ENCODE data around the gene AATK. TPM values are rescaled to one million over a fixed set of nuclear protein-coding genes. Genes with fewer than 3 reads are reported as not detected.

The AATK gene
- total RNA-seq, 1 experiment from 2014 or later: 4.4 TPM

DNA sequence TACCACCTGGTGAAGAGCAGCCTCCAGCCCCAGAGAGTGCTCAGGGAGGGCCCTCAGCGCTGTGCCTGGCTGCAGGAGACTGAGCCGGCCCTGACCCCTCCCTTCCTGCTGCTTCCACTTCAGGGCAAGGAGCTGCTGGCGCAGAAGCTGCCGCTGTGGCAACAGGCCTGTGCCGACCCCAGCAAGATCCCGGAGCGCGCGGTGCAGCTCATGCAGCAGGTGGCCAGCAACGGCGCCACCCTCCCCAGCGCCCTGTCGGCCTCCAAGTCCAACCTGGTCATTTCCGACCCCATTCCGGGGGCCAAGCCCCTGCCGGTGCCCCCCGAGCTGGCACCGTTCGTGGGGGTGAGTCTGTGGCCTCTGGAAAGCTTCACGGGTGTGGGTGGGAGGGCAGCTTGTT lies 62.6 kb downstream of the AATK start:
- TF ChIP-seq RAD21 (IDR thresholded peaks at IDR 0.05; ENCODE audit: low read depth): no peak
- H3K9me2 ChIP-seq (ENCODE audit: insufficient read depth): no peaks in the 10 kb centered on the region
- RAD21 ChIA-PET (ENCODE audit: low non-redundant PET in 1 of 2, low total read pairs in 2 of 2, uncharacterized antibody in 2 of 2, unreplicated experiment in 2 of 2): no interaction called here
- H3K4me3 ChIP-seq (replicated peaks in 1 of 2; ENCODE audit: low read depth in 1 of 2, low read length in 2 of 2): no peak overlapping the region
- H3K9ac ChIP-seq (ENCODE audit: low read length): no peak overlapping the region
- no peak overlapping the region for H2AFZ ChIP-seq (ENCODE audit: low read depth, low read length, poor library complexity, severe bottlenecking)
- CTCF ChIA-PET: interaction anchor here (1.1 kb wide), 1 partner anchor 8 kb away, joined by 4 read pairs; no protein-coding TSS in a partner anchor
- no peak for DNase-seq (ENCODE audit: low read depth, low spot score)
- intact Hi-C loops (cut with micrococcal nuclease): no loop called here
- no peak overlapping the region for H3K4me2 ChIP-seq (ENCODE audit: low read length)
- H3K27ac ChIP-seq (ENCODE audit: low read depth, low read length): no peak overlapping the region; the same call in 1 of the 2 replicates
- no peaks in the 10 kb centered on the region for H3K9me3 ChIP-seq (ENCODE audit: control insufficient read depth in 1 of 2, insufficient read depth in 1 of 2, low read depth in 1 of 2, low read length in 2 of 2)
- peaks cover 18 to 55% of the 10 kb centered on the region in 2 experiments; a peak in 3 of 4 replicates for H3K36me3 ChIP-seq (ENCODE audit: control insufficient read depth in 1 of 2, insufficient read depth in 2 of 2, low read length in 2 of 2)
- ATAC-seq: no peak
- no peaks in the 10 kb centered on the region for H4K20me1 ChIP-seq (ENCODE audit: insufficient read depth)
- no peaks in the 10 kb centered on the region for H3K27me3 ChIP-seq (ENCODE audit: insufficient read depth, low read length)
- BruUV-seq (replicated peaks): no TSS peak
- POLR2A ChIA-PET: no interaction called here
- H3K4me1 ChIP-seq (ENCODE audit: control insufficient read depth in 1 of 2, insufficient read depth in 2 of 2, low read length in 2 of 2): peaks cover 12 to 24% of the 10 kb centered on the region in 2 experiments
- 0 out of 2 replicates have a peak, but pooled peaks cover 3% of the 10 kb centered on the region for H3K79me2 ChIP-seq (ENCODE audit: insufficient read depth, low read length)

DNA sequence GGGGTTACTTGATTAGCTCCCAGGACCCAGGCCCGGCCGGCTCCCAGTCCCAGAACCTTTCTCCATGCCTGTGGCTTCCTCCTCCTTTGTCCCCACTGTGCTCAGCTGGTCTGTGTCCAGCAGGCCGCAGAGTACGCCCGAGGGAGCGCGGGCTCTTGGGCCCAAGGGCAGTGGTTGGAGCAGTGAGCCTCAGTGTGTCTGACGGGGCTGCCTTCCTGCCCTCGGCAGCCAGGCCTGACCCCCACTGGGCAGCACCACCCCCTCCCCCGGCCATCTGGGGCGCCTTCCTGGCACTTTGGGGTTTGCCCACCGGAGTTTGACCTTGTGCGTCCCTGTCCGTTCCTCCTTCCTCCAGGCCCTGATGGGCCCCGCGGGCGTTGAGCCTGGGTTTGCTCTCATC lies 63.2 kb downstream of the AATK start:
- Histone ChIP-seq H3K36me3 (ENCODE audit: control insufficient read depth in 1 of 2, insufficient read depth in 2 of 2, low read length in 2 of 2) (peaks cover 18 to 54% of the 10 kb centered on the region in 2 experiments; a peak in 3 of 4 replicates), H3K27ac (ENCODE audit: low read depth, low read length) (no peak overlapping the region; the same call in 1 of the 2 replicates), H3K4me2 (ENCODE audit: low read length) (no peak overlapping the region), H4K20me1 (ENCODE audit: insufficient read depth) (no peaks in the 10 kb centered on the region), H2AFZ (ENCODE audit: low read depth, low read length, poor library complexity, severe bottlenecking) (no peak overlapping the region), H3K9ac (ENCODE audit: low read length) (no peak overlapping the region), H3K4me3 (replicated peaks in 1 of 2; ENCODE audit: low read depth in 1 of 2, low read length in 2 of 2) (no peak overlapping the region), H3K9me3 (ENCODE audit: control insufficient read depth in 1 of 2, insufficient read depth in 1 of 2, low read depth in 1 of 2, low read length in 2 of 2) (no peaks in the 10 kb centered on the region), H3K9me2 (ENCODE audit: insufficient read depth) (no peaks in the 10 kb centered on the region), H3K79me2 (ENCODE audit: insufficient read depth, low read length) (0 out of 2 replicates have a peak, but pooled peaks cover 3% of the 10 kb centered on the region), H3K4me1 (ENCODE audit: control insufficient read depth in 1 of 2, insufficient read depth in 2 of 2, low read length in 2 of 2) (peaks cover 16 to 29% of the 10 kb centered on the region in 2 experiments), H3K27me3 (ENCODE audit: insufficient read depth, low read length) (no peaks in the 10 kb centered on the region)
- no TSS peak for BruUV-seq (replicated peaks)
- DNase-seq (ENCODE audit: low read depth, low spot score): no peak
- ChIA-PET CTCF (interaction anchor here (1.6 kb wide), 1 partner anchor 79 kb away, joined by 11 read pairs; no protein-coding TSS in a partner anchor), RAD21 (ENCODE audit: low non-redundant PET in 1 of 2, low total read pairs in 2 of 2, uncharacterized antibody in 2 of 2, unreplicated experiment in 2 of 2) (no interaction called here), POLR2A (no interaction called here)
- intact Hi-C loops (cut with micrococcal nuclease): no loop called here
- no peak for ATAC-seq
- TF ChIP-seq ZNF274 (IDR thresholded peaks at IDR 0.05; ENCODE audit: low read depth, low read length) (no peak), SIN3A (IDR thresholded peaks at IDR 0.05; ENCODE audit: low read depth) (no peak), RAD21 (IDR thresholded peaks at IDR 0.05; ENCODE audit: low read depth) (no peak), POLR2A (IDR thresholded peaks at IDR 0.05; ENCODE audit: borderline replicate concordance, extremely low read depth, insufficient read depth, insufficient read length) (no peak), MAX (IDR thresholded peaks at IDR 0.05) (no peak), ELF1 (IDR thresholded peaks at IDR 0.05; ENCODE audit: borderline replicate concordance, low read depth) (no peak), CEBPB (IDR thresholded peaks at IDR 0.05; ENCODE audit: low read depth) (no peak), SP1 (IDR thresholded peaks at IDR 0.05; ENCODE audit: low read depth) (no peak), EZH2 (IDR thresholded peaks at IDR 0.05) (no peak), ZFX (IDR thresholded peaks at IDR 0.05) (no peak), CBX3 (IDR thresholded peaks at IDR 0.05; ENCODE audit: low read depth) (no peak), EZH2phosphoT487 (IDR thresholded peaks at IDR 0.05; ENCODE audit: borderline replicate concordance) (no peak), EGR1 (IDR thresholded peaks at IDR 0.05; ENCODE audit: low read depth) (no peak), YY1 (IDR thresholded peaks at IDR 0.05; ENCODE audit: extremely low read depth, insufficient replicate concordance, low read depth, low read length) (no peak), TCF7L2 (IDR thresholded peaks at IDR 0.05; ENCODE audit: borderline replicate concordance, extremely low read depth, insufficient read depth, insufficient read length) (no peak), POLR2AphosphoS5 (IDR thresholded peaks at IDR 0.05; ENCODE audit: low read depth, low read length) (no peak), JUND (IDR thresholded peaks at IDR 0.05) (no peak)
- TF ChIP-seq, protein P1, sequence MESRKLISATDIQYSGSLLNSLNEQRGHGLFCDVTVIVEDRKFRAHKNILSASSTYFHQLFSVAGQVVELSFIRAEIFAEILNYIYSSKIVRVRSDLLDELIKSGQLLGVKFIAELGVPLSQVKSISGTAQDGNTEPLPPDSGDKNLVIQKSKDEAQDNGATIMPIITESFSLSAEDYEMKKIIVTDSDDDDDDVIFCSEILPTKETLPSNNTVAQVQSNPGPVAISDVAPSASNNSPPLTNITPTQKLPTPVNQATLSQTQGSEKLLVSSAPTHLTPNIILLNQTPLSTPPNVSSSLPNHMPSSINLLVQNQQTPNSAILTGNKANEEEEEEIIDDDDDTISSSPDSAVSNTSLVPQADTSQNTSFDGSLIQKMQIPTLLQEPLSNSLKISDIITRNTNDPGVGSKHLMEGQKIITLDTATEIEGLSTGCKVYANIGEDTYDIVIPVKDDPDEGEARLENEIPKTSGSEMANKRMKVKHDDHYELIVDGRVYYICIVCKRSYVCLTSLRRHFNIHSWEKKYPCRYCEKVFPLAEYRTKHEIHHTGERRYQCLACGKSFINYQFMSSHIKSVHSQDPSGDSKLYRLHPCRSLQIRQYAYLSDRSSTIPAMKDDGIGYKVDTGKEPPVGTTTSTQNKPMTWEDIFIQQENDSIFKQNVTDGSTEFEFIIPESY (IDR thresholded peaks at IDR 0.05; ENCODE audit: extremely low read depth, insufficient replicate concordance, low read length): no peak
- TF ChIP-seq, protein P2, sequence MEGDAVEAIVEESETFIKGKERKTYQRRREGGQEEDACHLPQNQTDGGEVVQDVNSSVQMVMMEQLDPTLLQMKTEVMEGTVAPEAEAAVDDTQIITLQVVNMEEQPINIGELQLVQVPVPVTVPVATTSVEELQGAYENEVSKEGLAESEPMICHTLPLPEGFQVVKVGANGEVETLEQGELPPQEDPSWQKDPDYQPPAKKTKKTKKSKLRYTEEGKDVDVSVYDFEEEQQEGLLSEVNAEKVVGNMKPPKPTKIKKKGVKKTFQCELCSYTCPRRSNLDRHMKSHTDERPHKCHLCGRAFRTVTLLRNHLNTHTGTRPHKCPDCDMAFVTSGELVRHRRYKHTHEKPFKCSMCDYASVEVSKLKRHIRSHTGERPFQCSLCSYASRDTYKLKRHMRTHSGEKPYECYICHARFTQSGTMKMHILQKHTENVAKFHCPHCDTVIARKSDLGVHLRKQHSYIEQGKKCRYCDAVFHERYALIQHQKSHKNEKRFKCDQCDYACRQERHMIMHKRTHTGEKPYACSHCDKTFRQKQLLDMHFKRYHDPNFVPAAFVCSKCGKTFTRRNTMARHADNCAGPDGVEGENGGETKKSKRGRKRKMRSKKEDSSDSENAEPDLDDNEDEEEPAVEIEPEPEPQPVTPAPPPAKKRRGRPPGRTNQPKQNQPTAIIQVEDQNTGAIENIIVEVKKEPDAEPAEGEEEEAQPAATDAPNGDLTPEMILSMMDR (IDR thresholded peaks at IDR 0.05 in 2 of 3, conservative IDR thresholded peaks at IDR 0.05 in 1 of 3; ENCODE audit: borderline replicate concordance in 1 of 3, insufficient read depth in 1 of 3, low read depth in 2 of 3, low read length in 2 of 3): no peak

Measured in HCT116 (cell line).